ENCODE measurements around the gene KIF5C.

GRCh38 chr2:148996805-148997204 is 121.8 kb downstream of the KIF5C start:
- no peak for TF ChIP-seq CTCF (IDR thresholded peaks at IDR 0.05; ENCODE audit: low read length)
- no peak for TF ChIP-seq EZH2 (IDR thresholded peaks at IDR 0.05; ENCODE audit: borderline replicate concordance, low read length)

All from OCI-LY1 (cell line).